Endothelial cell (in vitro differentiated cells): ENCODE measurements around the gene C4BPA. TPM values are rescaled to one million over a fixed set of nuclear protein-coding genes. Genes with fewer than 3 reads are reported as not detected.

Experiments
- DNase-seq: peaks from one replicate; pipeline ENCODE4 v3.0.0; 2021; ENCODE audit warnings: low spot score
- H3K27ac Mint-ChIP-seq: one replicate; pipeline ENCODE4 v1.8.0; 2021; ENCODE audit warnings: mixed read lengths, inconsistent platforms; ENCODE audit not compliant: unreplicated experiment
- H3K27me3 Mint-ChIP-seq: one replicate; pipeline ENCODE4 v1.8.0; 2021; ENCODE audit warnings: mild to moderate bottlenecking, moderate library complexity, mixed read lengths, inconsistent platforms; ENCODE audit not compliant: unreplicated experiment
- H3K36me3 Mint-ChIP-seq: one replicate; pipeline ENCODE4 v1.8.0; 2021; ENCODE audit warnings: mild to moderate bottlenecking, low read depth, mixed read lengths, inconsistent platforms; ENCODE audit not compliant: unreplicated experiment
- H3K4me1 Mint-ChIP-seq: one replicate; pipeline ENCODE4 v1.8.0; 2021; ENCODE audit warnings: mild to moderate bottlenecking, mixed read lengths, inconsistent platforms; ENCODE audit not compliant: unreplicated experiment
- H3K4me3 Mint-ChIP-seq: one replicate; pipeline ENCODE4 v1.8.0; 2021; ENCODE audit warnings: mild to moderate bottlenecking, mixed read lengths, inconsistent platforms; ENCODE audit not compliant: unreplicated experiment
- H3K9me3 Mint-ChIP-seq: one replicate; pipeline ENCODE4 v1.8.0; 2021; ENCODE audit warnings: mixed read lengths, inconsistent platforms; ENCODE audit not compliant: unreplicated experiment
- CTCF ChIP-seq: fragments of 200-600 bp; sonication (generic); IDR thresholded peaks from one replicate; pipeline ENCODE4 v1.5.0; 2021; ENCODE audit warnings: antibody characterized with exemption; ENCODE audit not compliant: unreplicated experiment
- total RNA-seq: library from RNA; stranded (reverse); fragmentation: NEBNext Ultra II Directional; extraction: Animal tissue kit (Norgen Biotek cat#: 25700); gene quantifications from one replicate; pipeline ENCODE4 v1.2.1, GENCODE V29; 2021; ENCODE audit not compliant: unreplicated experiment

The C4BPA gene
- total RNA-seq, 1 donor from 2014 or later = not detected

- no peaks in the 10 kb centered on the region for H3K27me3 Mint-ChIP-seq
- no peak overlapping the region for H3K27ac Mint-ChIP-seq
- no peak for TF ChIP-seq CTCF
- H3K36me3 Mint-ChIP-seq = no peaks in the 10 kb centered on the region
- no peaks in the 10 kb centered on the region for H3K9me3 Mint-ChIP-seq
- peaks cover 15% of the 10 kb centered on the region for H3K4me1 Mint-ChIP-seq
- H3K4me3 Mint-ChIP-seq = no peak overlapping the region
- DNase-seq = no peak
Measured at GRCh38 chr1:207079706-207080241, 24.3 kb upstream of the C4BPA start.

- H3K4me1 Mint-ChIP-seq = peaks cover 23% of the 10 kb centered on the region
- H3K36me3 Mint-ChIP-seq = no peaks in the 10 kb centered on the region
- no peaks in the 10 kb centered on the region for H3K9me3 Mint-ChIP-seq
- H3K27me3 Mint-ChIP-seq = no peaks in the 10 kb centered on the region
- no peak overlapping the region for H3K27ac Mint-ChIP-seq
- no peak for TF ChIP-seq CTCF
- DNase-seq = no peak
- H3K4me3 Mint-ChIP-seq = no peak overlapping the region
Measured at GRCh38 chr1:207081088-207081487, 22.9 kb upstream of the C4BPA start.

- Mint-ChIP-seq H3K27ac (no peak overlapping the region), H3K4me1 (peaks cover 26% of the 10 kb centered on the region), H3K36me3 (no peaks in the 10 kb centered on the region), H3K9me3 (no peaks in the 10 kb centered on the region), H3K4me3 (no peak overlapping the region), H3K27me3 (no peaks in the 10 kb centered on the region)
- no peak for TF ChIP-seq CTCF
- no peak for DNase-seq
Measured at GRCh38 chr1:207081806-207082205, 22.2 kb upstream of the C4BPA start.

GRCh38 chr1:207084232-207084631 lies 19.8 kb upstream of the C4BPA start:
- H3K4me1 Mint-ChIP-seq = peaks cover 45% of the 10 kb centered on the region
- no peak overlapping the region for H3K4me3 Mint-ChIP-seq
- H3K9me3 Mint-ChIP-seq = no peaks in the 10 kb centered on the region
- H3K36me3 Mint-ChIP-seq = no peaks in the 10 kb centered on the region
- no peaks in the 10 kb centered on the region for H3K27me3 Mint-ChIP-seq
- no peak overlapping the region for H3K27ac Mint-ChIP-seq
- no peak for DNase-seq
- TF ChIP-seq CTCF = no peak

- Mint-ChIP-seq H3K36me3 (no peaks in the 10 kb centered on the region), H3K4me3 (no peak overlapping the region), H3K9me3 (no peaks in the 10 kb centered on the region), H3K4me1 (peaks cover 50% of the 10 kb centered on the region), H3K27ac (no peak overlapping the region), H3K27me3 (no peaks in the 10 kb centered on the region)
- peak; percentile 69 for TF ChIP-seq CTCF
- peak; percentile 62 for DNase-seq
Measured at GRCh38 chr1:207084701-207085180, 19.3 kb upstream of the C4BPA start.
